IPS DF 4.7 (cell line): ENCODE data around the gene GRK5.

Experiments used
- DNase-seq: peaks from one replicate; pipeline ENCODE4 v3.0.0-alpha.2; 2013; ENCODE audit warnings: low spot score; ENCODE audit errors: extremely low read depth

GRK5 gene

GRCh38 chr10:119296703-119297102 lies 89.3 kb downstream of the GRK5 start:
- no peak for DNase-seq

- DNase-seq: no peak
These were observed 90.0 kb downstream of the GRK5 start for GRCh38 chr10:119297207-119297968.

GRCh38 chr10:119298810-119299209 lies 91.4 kb downstream of the GRK5 start:
- no peak for DNase-seq

- no peak for DNase-seq
These were observed 92.2 kb downstream of the GRK5 start for GRCh38 chr10:119299531-119299930.

GRCh38 chr10:119301397-119301796 lies 94.0 kb downstream of the GRK5 start:
- DNase-seq: no peak

GRCh38 chr10:119302172-119302571 lies 94.8 kb downstream of the GRK5 start:
- no peak for DNase-seq

- DNase-seq: no peak
These were observed 95.4 kb downstream of the GRK5 start for GRCh38 chr10:119302591-119303253.

- DNase-seq: no peak
These were observed 96.5 kb downstream of the GRK5 start for GRCh38 chr10:119303886-119304285.

- DNase-seq: no peak
These were observed 97.2 kb downstream of the GRK5 start for GRCh38 chr10:119304541-119304940.

GRCh38 chr10:119305860-119306513 lies 98.6 kb downstream of the GRK5 start:
- DNase-seq: no peak

GRCh38 chr10:119306514-119306951 lies 99.2 kb downstream of the GRK5 start:
- no peak for DNase-seq

GRCh38 chr10:119306986-119307392 lies 99.6 kb downstream of the GRK5 start:
- no peak for DNase-seq

- DNase-seq: no peak
These were observed 100.7 kb downstream of the GRK5 start for GRCh38 chr10:119308089-119308488.

GRCh38 chr10:119308551-119309422 lies 101.4 kb downstream of the GRK5 start:
- no peak for DNase-seq

- no peak for DNase-seq
These were observed 102.0 kb downstream of the GRK5 start for GRCh38 chr10:119309423-119309770.

GRCh38 chr10:119310806-119311205 lies 103.4 kb downstream of the GRK5 start:
- DNase-seq: no peak

- DNase-seq: no peak
These were observed 104.9 kb downstream of the GRK5 start for GRCh38 chr10:119312241-119312640.

GRCh38 chr10:119313024-119313423 lies 105.7 kb downstream of the GRK5 start:
- no peak for DNase-seq

- no peak for DNase-seq
These were observed 106.3 kb downstream of the GRK5 start for GRCh38 chr10:119313644-119314043.

GRCh38 chr10:119314061-119314460 lies 106.7 kb downstream of the GRK5 start:
- DNase-seq: no peak

- DNase-seq: no peak
These were observed 107.1 kb downstream of the GRK5 start for GRCh38 chr10:119314486-119314885.
